GM12878 (cell line): ENCODE results near the gene OSCP1. TPM values are rescaled to one million over a fixed set of nuclear protein-coding genes. Genes with fewer than 3 reads are reported as not detected.

Experiments used
- ATAC-seq: fragments of 200-7000 bp; cut with Tn5 transposase; 3 replicates; pipeline ENCODE4 v1.9.1; 2020; ENCODE audit warnings: mild to moderate bottlenecking, moderate library complexity
- BruUV-seq: library from RNA; stranded (reverse); fragments of 400-500 nt; replicated peaks from 2 replicates; lab custom pipeline; 2021; lab: Mats Ljungman, UMichigan
- CTCF ChIA-PET: fragments of 300-600 bp; sonication (Branson Sonifier 250); formaldehyde crosslinking; extraction: SDS; loops from one replicate; lab custom pipeline; 2021; ENCODE audit warnings: inconsistent platforms; lab: Yijun Ruan, JAX
- POLR2A ChIA-PET: fragments of 350-600 bp; formaldehyde crosslinking; extraction: SDS; loops from one replicate; lab custom pipeline; 2021; ENCODE audit warnings: inconsistent platforms; lab: Charles Lee
- RAD21 ChIA-PET: fragments of 300-600 bp; sonication (Branson Sonifier 250); formaldehyde crosslinking; loops from one replicate; lab custom pipeline; 2023; ENCODE audit warnings: antibody characterized with exemption; ENCODE audit not compliant: unreplicated experiment; lab: Charles Lee
- SMC1A ChIA-PET: fragments of 300-600 bp; sonication (Branson Sonifier 250); formaldehyde crosslinking; loops from one replicate; lab custom pipeline; 2023; ENCODE audit not compliant: unreplicated experiment, uncharacterized antibody; lab: Charles Lee
- DNase-seq: peaks from one replicate; pipeline ENCODE4 v3.0.0-alpha.2; 2011; ENCODE audit warnings: low read depth, low spot score
- FAIRE-seq: peaks from 3 replicates; lab custom pipeline; 2011; peaks lifted over from hg19 to GRCh38; lab: Jason Lieb, UNC
- H2AFZ ChIP-seq: 2 replicates; pipeline ENCODE4 v1.6.0; 2011; ENCODE audit warnings: low read depth, low read length, control low read depth; ENCODE audit not compliant: control insufficient read depth
- H3K27ac ChIP-seq: 2 replicates; pipeline ENCODE4 v1.5.1; 2011; ENCODE audit warnings: control low read depth; ENCODE audit not compliant: control insufficient read depth, insufficient read depth
- H3K27me3 ChIP-seq, 2 experiments: replicated peaks in 1 of 2; 2 replicates each; pipeline versions ENCODE4 v1.6.0 to v1.6.1; 2011; ENCODE audit warnings: low read length in 1 of 2; ENCODE audit not compliant: control insufficient read depth in 2 of 2, insufficient read depth in 2 of 2
- H3K36me3 ChIP-seq, 2 experiments: 2 replicates each; pipeline ENCODE4 v1.5.1; 2011; ENCODE audit warnings: low read length in 1 of 2; ENCODE audit not compliant: control insufficient read depth in 2 of 2, insufficient read depth in 2 of 2
- H3K4me1 ChIP-seq: 2 replicates; pipeline ENCODE4 v1.6.1; 2011; ENCODE audit warnings: mild to moderate bottlenecking, low read length, moderate library complexity, mixed read lengths; ENCODE audit not compliant: control insufficient read depth, insufficient read depth
- H3K4me2 ChIP-seq: 2 replicates; pipeline ENCODE4 v1.6.0; 2011; ENCODE audit warnings: control low read depth; ENCODE audit not compliant: control insufficient read depth, insufficient read depth
- H3K4me3 ChIP-seq: fragments of 200-600 bp; sonication (generic); 2 replicates; pipeline ENCODE4 v1.5.1; 2016
- H3K79me2 ChIP-seq: 2 replicates; pipeline ENCODE4 v1.6.0; 2011; ENCODE audit warnings: low read length; ENCODE audit not compliant: control insufficient read depth, insufficient read depth
- H3K9ac ChIP-seq: 2 replicates; pipeline ENCODE4 v1.8.0; 2011; ENCODE audit warnings: low read length, control low read depth, mixed read lengths; ENCODE audit not compliant: control insufficient read depth, insufficient read depth
- H3K9me3 ChIP-seq: replicated peaks from 3 replicates; pipeline ENCODE4 v1.5.1; 2011; ENCODE audit warnings: mild to moderate bottlenecking, low read length; ENCODE audit not compliant: control insufficient read depth, insufficient read depth
- H4K20me1 ChIP-seq: 2 replicates; pipeline ENCODE4 v1.6.0; 2011; ENCODE audit not compliant: control insufficient read depth, insufficient read depth
- BACH1 ChIP-seq: fragments of 450-650 bp; IDR thresholded peaks from 2 replicates; pipeline ENCODE4 v1.6.1; 2017; ENCODE audit warnings: mild to moderate bottlenecking, borderline replicate concordance
- CHD4 ChIP-seq: fragments of 200-600 bp; sonication (generic); IDR thresholded peaks from 2 replicates; pipeline ENCODE4 v1.6.1; 2016; ENCODE audit warnings: mild to moderate bottlenecking
- DPF2 ChIP-seq: fragments of 450-650 bp; IDR thresholded peaks from 2 replicates; pipeline ENCODE4 v1.6.1; 2017; ENCODE audit warnings: mild to moderate bottlenecking
- SMC3 ChIP-seq: IDR thresholded peaks from 2 replicates; pipeline ENCODE4 v1.6.1; 2011; ENCODE audit warnings: low read length, improper control_type of control experiment, borderline replicate concordance
- SPI1 ChIP-seq: IDR thresholded peaks from 2 replicates; pipeline ENCODE4 v1.6.1; 2011; ENCODE audit warnings: low read depth, mild to moderate bottlenecking, low read length, moderate library complexity, borderline replicate concordance; ENCODE audit not compliant: insufficient read depth
- YBX1 ChIP-seq: fragments of 450-650 bp; IDR thresholded peaks from 2 replicates; pipeline ENCODE4 v1.6.1; 2016; ENCODE audit warnings: antibody characterized with exemption
- ZBTB11 ChIP-seq: fragments of 450-650 bp; formaldehyde crosslinking; IDR thresholded peaks from 2 replicates; pipeline ENCODE4 v1.5.0; 2022; ENCODE audit warnings: mild to moderate bottlenecking, missing genetic modification characterization
- WGBS: methylation state at CpG from one replicate; pipeline ENCODE4 v1.1.6; 2016; ENCODE audit warnings: low lambda C conversion rate; ENCODE audit not compliant: insufficient replicate concordance, insufficient coverage; ENCODE audit errors: missing lambda C conversion rate; 5-methylcytosine and 5-hydroxymethylcytosine counted together
- in situ Hi-C: fragments of 300-500 bp; cut with MboI; formaldehyde crosslinking; loops from 9 replicates; pipeline ENCODE4 v1.14.3; 2018; ENCODE audit warnings: mixed read lengths
- intact Hi-C: fragments of 100-400 bp; cut with micrococcal nuclease; formaldehyde crosslinking; loops from one replicate; pipeline ENCODE4 v1.14.2; 2022; ENCODE audit not compliant: unreplicated experiment
- polyA plus RNA-seq, 11 experiments: library from polyadenylated mRNA; depleted of rRNA in 4 of 11; unstranded in 6 of 11; stranded (reverse) in 5 of 11; fragments of >200 nt; fragmentation: Nextera tagmentation in 4 of 11; fragmentation: Illumina TruSeq in 1 of 11; extraction: Ambion mirVana in 4 of 11; extraction: Trizol in 1 of 11; gene quantifications; 1 replicate in 1 of 11; 2 replicates in 10 of 11; pipeline versions ENCODE4 v1.2.1 to v1.2.3, GENCODE V29; 2011 to 2016; ENCODE audit warnings: inconsistent platforms in 2 of 11, missing spikeins in 2 of 11, low read depth in 1 of 11
- total RNA-seq, 4 experiments: library from RNA; depleted of rRNA in 3 of 4; stranded (reverse); fragments of >200 nt in 3 of 4; fragmentation: Illumina TruSeq in 1 of 4; extraction: Trizol in 1 of 4; gene quantifications; 2 replicates each; pipeline versions ENCODE4 v1.2.1 to v1.2.3, GENCODE V29; 2013 to 2021

The OSCP1 gene
- total and polyA plus RNA-seq, 10 of the 15 experiments (the other 5 are each of a cell fraction or from before 2014, with no cell fraction given): 1.8 to 5.9 (median 3.0) TPM

- H3K79me2 ChIP-seq: no peaks in the 10 kb centered on the region
- ChIA-PET CTCF (interaction anchor here (0.8 to 1.6 kb wide), 3 partner anchors 8 to 29 kb away, joined by 3 to 5 read pairs (median 3); no protein-coding TSS in a partner anchor), POLR2A (interaction anchor here (1.6 kb wide), 1 partner anchor 10 kb away, joined by 4 read pairs; no protein-coding TSS in a partner anchor), SMC1A (no interaction called here), RAD21 (interaction anchor here (0.6 kb wide), 1 partner anchor 500 kb away, joined by 3 read pairs; no protein-coding TSS in a partner anchor)
- no peak overlapping the region for H3K4me3 ChIP-seq
- TF ChIP-seq SMC3 (no peak), YBX1 (no peak), SPI1 (peak; percentile 50; the same call in 1 of the 2 replicates), DPF2 (no peak), CHD4 (no peak), BACH1 (no peak), ZBTB11 (CRISPR knock-in tag) (no peak)
- 34% methylated on average over 17 of the region's 17 CpGs for WGBS
- peaks cover 0 to 3% of the 10 kb centered on the region in 2 experiments; a peak in 3 of 4 replicates for H3K27me3 ChIP-seq
- DNase-seq: no peak
- H3K4me1 ChIP-seq: peaks cover 6% of the 10 kb centered on the region; the same call in 1 of the 2 replicates
- peak overlapping the region; percentile 39; the same call in 1 of the 2 replicates for H2AFZ ChIP-seq
- H3K27ac ChIP-seq: no peak overlapping the region
- H4K20me1 ChIP-seq: no peaks in the 10 kb centered on the region
- peak; percentile 37 for ATAC-seq
- FAIRE-seq: no peak
- BruUV-seq: no TSS peak
- intact Hi-C loops (no loop called here), in situ Hi-C loops (no loop called here)
- H3K9ac ChIP-seq: no peak overlapping the region
- no peaks in the 10 kb centered on the region for H3K36me3 ChIP-seq
- peak overlapping the region; percentile 5 for H3K4me2 ChIP-seq
- no peaks in the 10 kb centered on the region for H3K9me3 ChIP-seq
Measured at GRCh38 chr1:36486439-36487335, 36.4 kb upstream of the OSCP1 start.
